H9 (cell line): Measurements from ENCODE around the gene KDM4C. TPM values are rescaled to one million over a fixed set of nuclear protein-coding genes. Genes with fewer than 3 reads are reported as not detected.

ENCODE experiments used
- DNase-seq: peaks from one replicate; pipeline ENCODE4 v3.0.0-alpha.2; 2017
- H2AFZ ChIP-seq: one replicate; pipeline ENCODE4 v1.6.1; 2013; ENCODE audit warnings: mild to moderate bottlenecking, low read length, control low read depth, moderate library complexity
- H2AK5ac ChIP-seq: 2 replicates; pipeline ENCODE4 v1.6.1; 2013; ENCODE audit warnings: low read length, control low read depth, mixed read lengths; ENCODE audit not compliant: insufficient read length
- H2BK120ac ChIP-seq: one replicate; pipeline ENCODE4 v1.6.1; 2013; ENCODE audit warnings: low read depth, mild to moderate bottlenecking, low read length, control low read depth, inconsistent platforms; ENCODE audit not compliant: poor library complexity, severe bottlenecking
- H2BK12ac ChIP-seq: 2 replicates; pipeline ENCODE4 v1.6.1; 2013; ENCODE audit warnings: low read length, control low read depth, mixed read lengths, low read depth; ENCODE audit not compliant: insufficient read length
- H2BK15ac ChIP-seq: 2 replicates; pipeline ENCODE4 v1.6.1; 2013; ENCODE audit warnings: low read depth, low read length, control low read depth
- H2BK20ac ChIP-seq: one replicate; pipeline ENCODE4 v1.6.1; 2013; ENCODE audit warnings: low read depth, mild to moderate bottlenecking, low read length, control low read depth, inconsistent platforms; ENCODE audit not compliant: poor library complexity, severe bottlenecking
- H2BK5ac ChIP-seq: 2 replicates; pipeline ENCODE4 v1.6.1; 2013; ENCODE audit warnings: low read length, control low read depth, mixed read lengths; ENCODE audit not compliant: insufficient read length
- H3K14ac ChIP-seq: 2 replicates; pipeline ENCODE4 v1.6.1; 2013; ENCODE audit warnings: low read length, control low read depth; ENCODE audit not compliant: insufficient read depth
- H3K18ac ChIP-seq: 2 replicates; pipeline ENCODE4 v1.6.1; 2013; ENCODE audit warnings: low read depth, mild to moderate bottlenecking, mixed read lengths, low read length, control low read depth; ENCODE audit not compliant: insufficient read length
- H3K23ac ChIP-seq: 2 replicates; pipeline ENCODE4 v1.6.1; 2013; ENCODE audit warnings: low read length, control low read depth, mixed read lengths, low read depth; ENCODE audit not compliant: insufficient read length
- H3K23me2 ChIP-seq: 2 replicates; pipeline ENCODE4 v1.6.1; 2013; ENCODE audit warnings: low read depth, mild to moderate bottlenecking, mixed read lengths, low read length, control low read depth; ENCODE audit not compliant: insufficient read length, poor library complexity, severe bottlenecking
- H3K27ac ChIP-seq: 2 replicates; pipeline ENCODE4 v1.5.1; 2013; ENCODE audit warnings: low read length, control low read depth, mixed read lengths, low read depth; ENCODE audit not compliant: insufficient read length
- H3K27me3 ChIP-seq: 2 replicates; pipeline ENCODE4 v1.6.1; 2013; ENCODE audit warnings: low read length, control low read depth, inconsistent platforms; ENCODE audit not compliant: insufficient read depth
- H3K4ac ChIP-seq: 2 replicates; pipeline ENCODE4 v1.6.1; 2013; ENCODE audit warnings: low read depth, mild to moderate bottlenecking, control low read depth, inconsistent platforms, low read length, moderate library complexity
- H3K4me1 ChIP-seq: 2 replicates; pipeline ENCODE4 v1.6.1; 2013; ENCODE audit warnings: low read length, control low read depth, inconsistent platforms; ENCODE audit not compliant: insufficient read depth
- H3K4me2 ChIP-seq: 2 replicates; pipeline ENCODE4 v1.6.1; 2013; ENCODE audit warnings: low read length, control low read depth, mixed read lengths; ENCODE audit not compliant: insufficient read length, insufficient read depth
- H3K56ac ChIP-seq: 2 replicates; pipeline ENCODE4 v1.6.1; 2013; ENCODE audit warnings: low read depth, mild to moderate bottlenecking, mixed read lengths, low read length, control low read depth; ENCODE audit not compliant: insufficient read length
- H3K79me1 ChIP-seq: 2 replicates; pipeline ENCODE4 v1.6.1; 2013; ENCODE audit warnings: low read depth, mild to moderate bottlenecking, moderate library complexity, low read length, control low read depth, inconsistent platforms; ENCODE audit not compliant: insufficient read depth, poor library complexity, severe bottlenecking
- H3K79me2 ChIP-seq: 2 replicates; pipeline ENCODE4 v1.6.1; 2013; ENCODE audit warnings: low read length, control low read depth, inconsistent platforms; ENCODE audit not compliant: insufficient read depth
- H3K9ac ChIP-seq: 2 replicates; pipeline ENCODE4 v1.6.1; 2013; ENCODE audit warnings: low read length, control low read depth, mixed read lengths; ENCODE audit not compliant: insufficient read length; ENCODE audit errors: extremely low read depth
- H3K9me3 ChIP-seq: one replicate; pipeline ENCODE4 v1.6.1; 2013; ENCODE audit warnings: low read depth, low read length, inconsistent platforms; ENCODE audit not compliant: control insufficient read depth
- H3T11ph ChIP-seq: one replicate; pipeline ENCODE4 v1.6.1; 2013; ENCODE audit warnings: mild to moderate bottlenecking, low read length, control low read depth, inconsistent platforms
- H4K20me1 ChIP-seq: one replicate; pipeline ENCODE4 v1.6.1; 2013; ENCODE audit not compliant: control insufficient read depth, insufficient read length, insufficient read depth
- H4K5ac ChIP-seq: 2 replicates; pipeline ENCODE4 v1.6.1; 2013; ENCODE audit warnings: low read depth, mild to moderate bottlenecking, mixed read lengths, low read length, control low read depth; ENCODE audit not compliant: insufficient read length
- H4K8ac ChIP-seq: replicated peaks from 2 replicates; pipeline ENCODE4 v1.6.1; 2013; ENCODE audit warnings: low read length, control low read depth, mixed read lengths, low read depth; ENCODE audit not compliant: insufficient read length
- H4K91ac ChIP-seq: 2 replicates; pipeline ENCODE4 v1.6.1; 2013; ENCODE audit warnings: low read depth, mild to moderate bottlenecking, moderate library complexity, mixed read lengths, low read length, control low read depth; ENCODE audit not compliant: insufficient read length
- H3K27ac Mint-ChIP-seq, 3 experiments: 2 replicates in 2 of 3; 3 replicates in 1 of 3; pipeline ENCODE4 v1.8.0; 2020 to 2021; ENCODE audit warnings: mixed read lengths in 3 of 3, mild to moderate bottlenecking in 1 of 3, moderate library complexity in 1 of 3
- H3K27me3 Mint-ChIP-seq: 2 replicates; pipeline ENCODE4 v1.8.0; 2021; ENCODE audit warnings: low read depth, mild to moderate bottlenecking, moderate library complexity, mixed read lengths
- H3K36me3 Mint-ChIP-seq, 3 experiments: 2 replicates in 2 of 3; 3 replicates in 1 of 3; pipeline ENCODE4 v1.8.0; 2020 to 2021; ENCODE audit warnings: low read depth in 3 of 3, mixed read lengths in 3 of 3; ENCODE audit not compliant: insufficient read depth in 1 of 3
- H3K4me1 Mint-ChIP-seq, 2 experiments: 2 replicates each; pipeline ENCODE4 v1.8.0; 2020; ENCODE audit warnings: mixed read lengths in 2 of 2
- H3K4me3 Mint-ChIP-seq, 2 experiments: 2 replicates in 1 of 2; 3 replicates in 1 of 2; pipeline ENCODE4 v1.8.0; 2020 to 2021; ENCODE audit warnings: mild to moderate bottlenecking in 2 of 2, mixed read lengths in 2 of 2, moderate library complexity in 1 of 2
- H3K9me3 Mint-ChIP-seq, 2 experiments: 2 replicates in 1 of 2; 3 replicates in 1 of 2; pipeline ENCODE4 v1.8.0; 2020; ENCODE audit warnings: mild to moderate bottlenecking in 2 of 2, mixed read lengths in 2 of 2, moderate library complexity in 1 of 2
- CTCF ChIP-seq: fragments of 200-600 bp; sonication (generic); conservative IDR thresholded peaks from 3 replicates; pipeline ENCODE4 v1.8.0; 2021; ENCODE audit warnings: antibody characterized with exemption, mild to moderate bottlenecking
- WGBS: extraction: QIAGEN DNeasy Blood & Tissue Kit; methylation state at CpG from one replicate; pipeline ENCODE4 v1.1.7; 2013; ENCODE audit warnings: missing lambda C conversion rate, low lambda C conversion rate, mixed read lengths; ENCODE audit not compliant: insufficient read length; ENCODE audit errors: extremely low coverage; 5-methylcytosine and 5-hydroxymethylcytosine counted together
- total RNA-seq: library from RNA; stranded (reverse); gene quantifications from 2 replicates; pipeline ENCODE4 v1.2.1, GENCODE V29; 2021

KDM4C gene
- total RNA-seq, 1 experiment from 2014 or later, result 24.0 TPM

DNA sequence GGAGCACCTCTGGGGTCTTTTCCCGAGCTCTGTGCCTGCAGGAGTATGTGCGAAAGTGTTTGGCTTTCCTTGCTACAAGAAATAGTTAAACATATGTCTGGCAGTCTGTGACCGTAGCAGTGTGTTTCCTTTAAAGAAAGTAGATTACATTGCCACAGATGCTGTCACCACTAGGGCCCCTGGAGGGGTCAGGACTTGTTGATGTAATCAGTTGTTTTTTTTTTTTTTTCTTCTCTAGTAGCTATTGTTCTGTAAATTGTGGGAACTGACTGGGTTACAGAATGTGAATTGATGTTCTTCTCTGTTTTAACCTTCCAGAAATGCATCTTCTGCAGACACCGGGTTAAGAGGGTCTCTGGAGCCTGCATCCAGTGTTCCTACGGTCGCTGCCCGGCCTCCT lies 345.6 kb downstream of the KDM4C start:
- DNase-seq, result no peak
- Histone ChIP-seq H3K18ac (no peak overlapping the region), H2AK5ac (no peak overlapping the region), H2BK5ac (no peak overlapping the region), H2AFZ (no peak overlapping the region), H3K56ac (no peak overlapping the region), H3K79me2 (no peaks in the 10 kb centered on the region), H3K4me1 (no peaks in the 10 kb centered on the region; the same call in 1 of the 2 replicates), H3K23me2 (no peaks in the 10 kb centered on the region), H4K20me1 (no peaks in the 10 kb centered on the region), H4K5ac (no peak overlapping the region), H3K79me1 (no peaks in the 10 kb centered on the region), H3K14ac (no peak overlapping the region), H3K4me2 (no peak overlapping the region), H4K91ac (no peak overlapping the region), H3K9ac (no peak overlapping the region), H3K9me3 (no peaks in the 10 kb centered on the region), H2BK15ac (no peak overlapping the region), H3K27me3 (no peaks in the 10 kb centered on the region), H2BK20ac (no peak overlapping the region), H4K8ac (no peak overlapping the region), H2BK12ac (no peak overlapping the region), H3T11ph (no peak overlapping the region), H3K4ac (no peak overlapping the region), H3K27ac (no peak overlapping the region), H2BK120ac (no peak overlapping the region), H3K23ac (no peak overlapping the region)
- TF ChIP-seq CTCF, result peak; percentile 23; the same call in 1 of the 3 replicates
- peaks cover 6 to 18% (median 11%) of the 10 kb centered on the region in 3 experiments; a peak in 5 of 7 replicates for H3K36me3 Mint-ChIP-seq
- no CpG with 5 or more reads among the region's 7 CpGs for WGBS
- H3K27me3 Mint-ChIP-seq, result no peaks in the 10 kb centered on the region; the same call in 1 of the 2 replicates
- H3K9me3 Mint-ChIP-seq, result peaks cover 7 to 9% of the 10 kb centered on the region in 2 experiments; a peak in 1 of 5 replicates
- no peak overlapping the region for H3K27ac Mint-ChIP-seq
- H3K4me3 Mint-ChIP-seq, result no peak overlapping the region
- peaks cover 12 to 16% of the 10 kb centered on the region in 2 experiments for H3K4me1 Mint-ChIP-seq
